ENCODE measurements around the gene GPR146. TPM values are rescaled to one million over a fixed set of nuclear protein-coding genes. Genes with fewer than 3 reads are reported as not detected.

Gene GPR146
- total and polyA plus RNA-seq, 2 of the 4 experiments (the other 2 are of a cell fraction), result 2.2 to 3.4 TPM

GRCh38 chr7:1027242-1028043 lies 16.9 kb upstream of the GPR146 start:
- dilution Hi-C loops (cut with HindIII; ENCODE audit: low sequenced_read_pairs, unreplicated experiment) (no loop called here), in situ Hi-C loops (cut with MboI; ENCODE audit: low sequenced_read_pairs) (no loop called here), intact Hi-C loops (cut with micrococcal nuclease) (no loop called here)
- H3K27me3 ChIP-seq (ENCODE audit: control insufficient read depth, insufficient read depth, low read length), result no peaks in the 10 kb centered on the region
- H2BK20ac ChIP-seq (ENCODE audit: low read depth, low read length), result no peak overlapping the region
- BruUV-seq (replicated peaks), result no TSS peak
- H4K8ac ChIP-seq (ENCODE audit: low read depth in 2 of 2, low read length in 2 of 2), result no peak overlapping the region
- no peak overlapping the region for H3K56ac ChIP-seq (ENCODE audit: extremely low read depth, insufficient read depth, low read length)
- 16% methylated on average over 11 of the region's 69 CpGs; no CpG with 5 or more reads in 1 of the 2 experiments for WGBS, 2 experiments (ENCODE audit: extremely low coverage in 2 of 2, insufficient read length in 1 of 2)
- H3K4me2 ChIP-seq (ENCODE audit: low read depth, low read length), result peak overlapping the region; percentile 24
- no peak overlapping the region for H3K18ac ChIP-seq (ENCODE audit: low read depth, low read length)
- H2AK5ac ChIP-seq (ENCODE audit: low read depth, low read length), result peak overlapping the region; percentile 44; the same call in 1 of the 2 replicates
- peaks cover 7 to 66% of the 10 kb centered on the region in 2 experiments; a peak in 3 of 4 replicates for H3K79me1 ChIP-seq (ENCODE audit: low read depth in 1 of 2, low read length in 2 of 2)
- H3K4me3 ChIP-seq (ENCODE audit: insufficient read depth, low read depth, low read length), result peak overlapping the region; percentile 93
- ChIA-PET CTCF (interaction anchor here (1.0 kb wide), 1 partner anchor 34 kb away, joined by 3 read pairs; no protein-coding TSS in a partner anchor), POLR2A (ENCODE audit: unreplicated experiment) (no interaction called here)
- peak overlapping the region; percentile 94 for H2AFZ ChIP-seq (replicated peaks; ENCODE audit: low read length, poor library complexity)
- H4K20me1 ChIP-seq (ENCODE audit: insufficient read depth, low read length), result peaks cover 49% of the 10 kb centered on the region
- H2AK9ac ChIP-seq (replicated peaks; ENCODE audit: low read depth, low read length, poor library complexity), result peak overlapping the region; percentile 98
- H3K27ac ChIP-seq (ENCODE audit: insufficient read depth, low read length), result peak overlapping the region; percentile 53; the same call in 1 of the 2 replicates
- H3K4me1 ChIP-seq (ENCODE audit: control insufficient read depth, insufficient read depth, low read length), result peaks cover 9% of the 10 kb centered on the region; the same call in 1 of the 2 replicates
- TF ChIP-seq POLR2A (IDR thresholded peaks at IDR 0.05; ENCODE audit: low read depth, low read length) (no peak), RAD21 (IDR thresholded peaks at IDR 0.05; ENCODE audit: low read length) (no peak), ELK1 (IDR thresholded peaks at IDR 0.05; ENCODE audit: borderline replicate concordance, low read depth, low read length) (no peak), USF2 (IDR thresholded peaks at IDR 0.05; ENCODE audit: low read depth, low read length) (no peak), BHLHE40 (IDR thresholded peaks at IDR 0.05; ENCODE audit: low read depth, low read length) (no peak), CTCF (conservative IDR thresholded peaks at IDR 0.05; ENCODE audit: low read depth, low read length) (no peak), MXI1 (IDR thresholded peaks at IDR 0.05; ENCODE audit: borderline replicate concordance, low read depth, low read length) (no peak), MAFK (IDR thresholded peaks at IDR 0.05; ENCODE audit: low read depth, low read length) (no peak), RFX5 (IDR thresholded peaks at IDR 0.05; ENCODE audit: low read depth, low read length) (no peak), SMC3 (IDR thresholded peaks at IDR 0.05; ENCODE audit: low read depth, low read length) (no peak), NFE2L2 (IDR thresholded peaks at IDR 0.05; ENCODE audit: low read depth, low read length) (no peak), CHD1 (IDR thresholded peaks at IDR 0.05; ENCODE audit: low read depth, low read length) (no peak)
- no peak overlapping the region for H2BK120ac ChIP-seq (ENCODE audit: low read depth, low read length)
- H4K5ac ChIP-seq (ENCODE audit: low read depth, low read length), result no peak overlapping the region
- no peaks in the 10 kb centered on the region for H3K9me3 ChIP-seq (ENCODE audit: control insufficient read depth, insufficient read depth, low read length)
- no peak overlapping the region for H4K91ac ChIP-seq (ENCODE audit: insufficient read depth, low read depth, low read length)
- peaks cover 14% of the 10 kb centered on the region; the same call in 1 of the 2 replicates for H3K36me3 ChIP-seq (ENCODE audit: control insufficient read depth, insufficient read depth, low read length)
- peak overlapping the region; percentile 8 for H3K9ac ChIP-seq (ENCODE audit: low read depth, low read length)
- 0 out of 2 replicates have a peak overlapping the region, but pooled peaks have one; percentile 37 for H3K14ac ChIP-seq (replicated peaks; ENCODE audit: low read depth, low read length)
- H3K23ac ChIP-seq (ENCODE audit: low read depth, low read length), result peak overlapping the region; percentile 75; the same call in 1 of the 2 replicates
- H2BK15ac ChIP-seq (ENCODE audit: low read depth, low read length), result no peak overlapping the region
- no peak overlapping the region; the same call in 1 of the 2 replicates for H3K4ac ChIP-seq (ENCODE audit: low read depth, low read length)
- no peaks in the 10 kb centered on the region for H3K9me1 ChIP-seq (ENCODE audit: insufficient read depth, low read length)
- ATAC-seq (ENCODE audit: low read depth), result peak; percentile 2
- no peak overlapping the region for H2BK5ac ChIP-seq (ENCODE audit: low read depth, low read length, poor library complexity, severe bottlenecking)
- DNase-seq, result peak; percentile 42
